Breast epithelium (tissue), 4 donors: Measurements from ENCODE around the gene XG. TPM values are rescaled to one million over a fixed set of nuclear protein-coding genes. Genes with fewer than 3 reads are reported as not detected.

ENCODE experiments used
- DNase-seq, 2 donors: peaks; one replicate each; pipeline ENCODE4 v3.0.0-alpha.2; 2019; ENCODE audit warnings: low spot score in 2 of 2
- H3K27ac ChIP-seq, 2 donors: fragments of 200-600 bp; sonication (generic) in 1 of 2; one replicate each; pipeline ENCODE4 v1.5.1; 2016 to 2019; ENCODE audit warnings: mild to moderate bottlenecking in 1 of 2
- H3K27me3 ChIP-seq, 2 donors: fragments of 200-600 bp; sonication (generic) in 1 of 2; one replicate each; pipeline versions ENCODE4 v1.5.1 to v1.6.0; 2017 to 2019; ENCODE audit warnings: control low read depth in 1 of 2, mild to moderate bottlenecking in 1 of 2
- H3K36me3 ChIP-seq: fragments of 200-600 bp; one replicate; pipeline ENCODE4 v1.5.1; 2019
- H3K4me1 ChIP-seq, 2 donors: fragments of 200-600 bp; sonication (generic); one replicate each; pipeline ENCODE4 v1.5.1; 2016 to 2019; ENCODE audit warnings: control low read depth in 1 of 2
- H3K4me3 ChIP-seq, 3 donors: fragments of 200-600 bp; sonication (generic); 1 replicate in 2 of 3; 2 replicates in 1 of 3; pipeline ENCODE4 v1.5.1; 2016 to 2019; ENCODE audit warnings: mild to moderate bottlenecking in 3 of 3, moderate library complexity in 2 of 3
- H3K9me3 ChIP-seq, 2 donors: fragments of 200-600 bp; sonication (generic) in 1 of 2; one replicate each; pipeline ENCODE4 v1.5.1; 2016 to 2019; ENCODE audit warnings: control low read depth in 1 of 2
- CTCF ChIP-seq, 3 donors: fragments of 450-650 bp; IDR thresholded peaks; one replicate each; pipeline ENCODE4 v1.5.1; 2016 to 2017; ENCODE audit warnings: antibody characterized with exemption in 3 of 3, mild to moderate bottlenecking in 3 of 3, moderate library complexity in 3 of 3
- POLR2A ChIP-seq: fragments of 450-650 bp; IDR thresholded peaks from one replicate; pipeline ENCODE4 v1.6.1; 2016; ENCODE audit warnings: antibody characterized with exemption, mild to moderate bottlenecking, moderate library complexity
- POLR2AphosphoS5 ChIP-seq, 3 donors: sonication (generic); formaldehyde crosslinking; IDR thresholded peaks; one replicate each; pipeline ENCODE4 v1.6.1; 2017; ENCODE audit warnings: antibody characterized with exemption in 3 of 3
- intact Hi-C: fragments of 100-400 bp; cut with DNase I; formaldehyde crosslinking; loops from one replicate; pipeline ENCODE4 v1.15.1; 2023; ENCODE audit warnings: low total_unique reads
- total RNA-seq, 3 donors: library from RNA; depleted of rRNA; stranded (reverse); fragments of >200 nt; gene quantifications; one replicate each; pipeline ENCODE4 v1.1.0, GENCODE V29; 2016

Gene XG
- total RNA-seq, 3 donors from 2014 or later, result 0.59 to 14.4 (median 2.6) TPM

- H3K36me3 ChIP-seq, result no peaks in the 10 kb centered on the region
- no peak for DNase-seq
- intact Hi-C loops, result no loop called here
Observed at GRCh38 chrX:2712890-2713840, 38.7 kb upstream of the XG start.

GRCh38 chrX:2714551-2714950 is 37.3 kb upstream of the XG start:
- Histone ChIP-seq H3K36me3 (no peaks in the 10 kb centered on the region), H3K9me3 (no peaks in the 10 kb centered on the region), H3K4me1 (peaks cover 0 to 5% of the 10 kb centered on the region in 2 donors), H3K4me3 (no peak overlapping the region), H3K27me3 (no peaks in the 10 kb centered on the region), H3K27ac (no peak overlapping the region)
- DNase-seq, result no peak
- intact Hi-C loops, result no loop called here
- TF ChIP-seq POLR2A (no peak), CTCF (IDR thresholded peaks at IDR 0.05) (no peak), POLR2AphosphoS5 (IDR thresholded peaks at IDR 0.05) (no peak)

More at GRCh38 chrX:2712890-2713840, 38.7 kb upstream of the XG start:
- H3K27ac ChIP-seq, result no peak overlapping the region
- H3K4me3 ChIP-seq, result no peak overlapping the region
- no peaks in the 10 kb centered on the region for H3K27me3 ChIP-seq
- TF ChIP-seq POLR2A (no peak), POLR2AphosphoS5 (IDR thresholded peaks at IDR 0.05) (no peak), CTCF (IDR thresholded peaks at IDR 0.05) (no peak)
- H3K9me3 ChIP-seq, result no peaks in the 10 kb centered on the region
- H3K4me1 ChIP-seq, result peaks cover 0 to 5% of the 10 kb centered on the region in 2 donors

- no peak for DNase-seq
- Histone ChIP-seq H3K36me3 (no peaks in the 10 kb centered on the region), H3K27ac (no peak overlapping the region), H3K4me1 (no peaks in the 10 kb centered on the region), H3K4me3 (no peak overlapping the region), H3K9me3 (no peaks in the 10 kb centered on the region), H3K27me3 (no peaks in the 10 kb centered on the region)
- intact Hi-C loops, result no loop called here
- TF ChIP-seq POLR2AphosphoS5 (IDR thresholded peaks at IDR 0.05), result no peak
- TF ChIP-seq CTCF (IDR thresholded peaks at IDR 0.05), result no peak
- no peak for TF ChIP-seq POLR2A
Observed at GRCh38 chrX:2715066-2715600, 36.7 kb upstream of the XG start.

- no peaks in the 10 kb centered on the region for H3K4me1 ChIP-seq
- no peak for DNase-seq
- no peaks in the 10 kb centered on the region for H3K9me3 ChIP-seq
- intact Hi-C loops, result no loop called here
- no peaks in the 10 kb centered on the region for H3K27me3 ChIP-seq
- H3K36me3 ChIP-seq, result no peaks in the 10 kb centered on the region
- H3K27ac ChIP-seq, result no peak overlapping the region
- TF ChIP-seq POLR2AphosphoS5 (IDR thresholded peaks at IDR 0.05) (no peak), POLR2A (no peak), CTCF (IDR thresholded peaks at IDR 0.05) (no peak)
- H3K4me3 ChIP-seq, result no peak overlapping the region
Observed at GRCh38 chrX:2717312-2717711, 34.5 kb upstream of the XG start.

- TF ChIP-seq POLR2AphosphoS5 (IDR thresholded peaks at IDR 0.05) (no peak), CTCF (IDR thresholded peaks at IDR 0.05) (no peak), POLR2A (no peak)
- H3K4me1 ChIP-seq, result no peaks in the 10 kb centered on the region
- no peak overlapping the region for H3K27ac ChIP-seq
- H3K36me3 ChIP-seq, result no peaks in the 10 kb centered on the region
- DNase-seq, result no peak
- H3K27me3 ChIP-seq, result no peaks in the 10 kb centered on the region
- no peak overlapping the region for H3K4me3 ChIP-seq
- intact Hi-C loops, result no loop called here
- H3K9me3 ChIP-seq, result no peaks in the 10 kb centered on the region
Observed at GRCh38 chrX:2718821-2719220, 33.0 kb upstream of the XG start.
